ENCODE results near the gene PHACTR4. TPM values are rescaled to one million over a fixed set of nuclear protein-coding genes. Genes with fewer than 3 reads are reported as not detected.
"Not testable (repeated sequence)": the region's sequence is repeated elsewhere in the genome, so short reads cannot be mapped to it uniquely, and the experiment has no call there.

The PHACTR4 gene
- total RNA-seq, 3 donors from 2014 or later: 47.6 to 62.3 (median 54.8) TPM

GRCh38 chr1:28341591-28341990 is 27.9 kb upstream of the PHACTR4 start:
- DNase-seq (no peak), ATAC-seq (no peak)
- TF ChIP-seq, protein P1, sequence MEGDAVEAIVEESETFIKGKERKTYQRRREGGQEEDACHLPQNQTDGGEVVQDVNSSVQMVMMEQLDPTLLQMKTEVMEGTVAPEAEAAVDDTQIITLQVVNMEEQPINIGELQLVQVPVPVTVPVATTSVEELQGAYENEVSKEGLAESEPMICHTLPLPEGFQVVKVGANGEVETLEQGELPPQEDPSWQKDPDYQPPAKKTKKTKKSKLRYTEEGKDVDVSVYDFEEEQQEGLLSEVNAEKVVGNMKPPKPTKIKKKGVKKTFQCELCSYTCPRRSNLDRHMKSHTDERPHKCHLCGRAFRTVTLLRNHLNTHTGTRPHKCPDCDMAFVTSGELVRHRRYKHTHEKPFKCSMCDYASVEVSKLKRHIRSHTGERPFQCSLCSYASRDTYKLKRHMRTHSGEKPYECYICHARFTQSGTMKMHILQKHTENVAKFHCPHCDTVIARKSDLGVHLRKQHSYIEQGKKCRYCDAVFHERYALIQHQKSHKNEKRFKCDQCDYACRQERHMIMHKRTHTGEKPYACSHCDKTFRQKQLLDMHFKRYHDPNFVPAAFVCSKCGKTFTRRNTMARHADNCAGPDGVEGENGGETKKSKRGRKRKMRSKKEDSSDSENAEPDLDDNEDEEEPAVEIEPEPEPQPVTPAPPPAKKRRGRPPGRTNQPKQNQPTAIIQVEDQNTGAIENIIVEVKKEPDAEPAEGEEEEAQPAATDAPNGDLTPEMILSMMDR (IDR thresholded peaks at IDR 0.05): no peak
- Histone ChIP-seq H3K4me1 (ENCODE audit: low read depth) (no peaks in the 10 kb centered on the region), H3K4me3 (no peak overlapping the region), H3K9me3 (no peaks in the 10 kb centered on the region), H3K36me3 (ENCODE audit: low read depth) (no peaks in the 10 kb centered on the region)
- intact Hi-C loops (cut with DNase I, micrococcal nuclease): no loop called here

DNA sequence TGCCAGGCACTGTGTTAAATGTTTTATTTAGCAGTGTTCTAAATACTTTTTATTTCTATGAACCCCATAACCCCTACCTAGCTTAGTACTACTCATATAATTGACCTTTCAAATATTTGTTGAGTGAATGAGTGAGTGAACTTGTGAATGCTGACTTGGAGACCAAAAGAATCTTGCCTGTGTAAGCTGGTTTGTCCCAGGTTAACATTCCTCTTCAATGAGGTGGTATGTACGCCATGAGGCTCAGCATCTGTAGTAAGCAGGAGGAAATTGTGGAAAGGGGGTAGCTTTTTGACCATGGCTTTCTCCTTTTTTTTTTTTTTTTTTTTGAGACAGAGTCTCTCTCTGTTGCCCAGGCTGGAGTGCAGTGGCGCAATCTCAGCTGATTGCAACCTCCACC is 26.1 kb upstream of the PHACTR4 start:
- H3K4me1 ChIP-seq (ENCODE audit: low read depth): no peaks in the 10 kb centered on the region
- no peak overlapping the region for H3K4me3 ChIP-seq
- TF ChIP-seq, protein P1 (IDR thresholded peaks at IDR 0.05): no peak
- ATAC-seq: no peak
- intact Hi-C loops (cut with DNase I, micrococcal nuclease): no loop called here
- no peaks in the 10 kb centered on the region for H3K9me3 ChIP-seq
- no peaks in the 10 kb centered on the region for H3K36me3 ChIP-seq (ENCODE audit: low read depth)
- no peak for DNase-seq

DNA sequence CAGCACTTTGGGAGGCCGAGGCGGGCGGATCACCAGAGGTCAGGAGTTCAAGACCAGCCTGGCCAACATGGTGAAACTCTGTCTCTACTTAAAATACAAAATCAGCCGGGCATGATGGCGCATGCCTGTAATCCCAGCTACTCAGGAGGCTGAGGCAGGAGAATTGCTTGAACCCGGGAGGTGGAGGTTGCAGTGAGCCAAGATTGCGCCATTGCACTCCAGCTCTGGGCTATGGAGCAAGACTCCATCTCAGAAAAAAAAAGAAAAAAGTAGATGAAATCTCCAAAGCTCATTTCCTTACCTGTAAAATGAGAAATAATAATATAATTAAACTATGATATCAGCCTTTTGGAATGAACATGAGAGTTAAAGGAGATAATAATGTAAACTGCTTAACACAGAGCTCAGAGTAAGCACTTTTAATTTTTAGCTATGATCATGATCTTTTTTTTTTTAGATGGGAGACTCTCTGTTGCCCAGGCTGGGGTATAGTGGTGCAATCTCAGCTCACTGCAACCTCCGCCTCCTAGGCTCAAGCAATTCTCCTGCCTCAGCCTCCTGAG is 16.2 kb upstream of the PHACTR4 start:
- peak in 1 of 3 donors; percentile 14 for DNase-seq
- H3K36me3 ChIP-seq (ENCODE audit: low read depth); H3K4me3 ChIP-seq; intact Hi-C loops (cut with DNase I, micrococcal nuclease); H3K4me1 ChIP-seq (ENCODE audit: low read depth); ATAC-seq; H3K9me3 ChIP-seq: not testable (repeated sequence)

DNA sequence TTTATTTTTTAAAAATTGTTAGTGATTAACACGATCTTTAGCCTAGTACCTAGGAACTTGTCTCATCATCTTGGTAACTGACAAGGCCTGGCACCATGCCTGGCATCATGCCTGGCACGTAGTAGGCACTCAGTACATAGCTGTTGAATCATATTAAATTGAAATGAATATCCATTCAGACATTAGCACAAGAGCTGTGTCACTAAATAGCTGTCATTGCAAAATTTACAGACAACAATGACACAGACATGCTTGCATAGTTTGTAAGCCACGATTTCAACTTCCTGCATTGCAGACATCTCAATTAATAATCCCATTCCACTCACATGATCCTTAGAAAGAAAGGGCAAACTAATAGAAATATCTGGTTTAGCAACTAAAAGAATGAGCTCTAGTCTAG is 15.4 kb upstream of the PHACTR4 start:
- no peaks in the 10 kb centered on the region for H3K9me3 ChIP-seq
- ATAC-seq (no peak), DNase-seq (peak in 1 of 3 donors; percentile 3)
- no peak overlapping the region for H3K4me3 ChIP-seq
- H3K4me1 ChIP-seq (ENCODE audit: low read depth): no peaks in the 10 kb centered on the region
- intact Hi-C loops (cut with DNase I, micrococcal nuclease): no loop called here
- H3K36me3 ChIP-seq (ENCODE audit: low read depth): no peaks in the 10 kb centered on the region
- TF ChIP-seq, protein P1 (IDR thresholded peaks at IDR 0.05): no peak

- Histone ChIP-seq H3K4me1 (ENCODE audit: low read depth) (no peaks in the 10 kb centered on the region), H3K36me3 (ENCODE audit: low read depth) (no peaks in the 10 kb centered on the region), H3K4me3 (no peak overlapping the region), H3K9me3 (no peaks in the 10 kb centered on the region)
- no peak for ATAC-seq
- intact Hi-C loops (cut with DNase I, micrococcal nuclease): no loop called here
- TF ChIP-seq, protein P1 (IDR thresholded peaks at IDR 0.05): no peak
- no peak for DNase-seq
Measured at GRCh38 chr1:28358716-28359115, 10.8 kb upstream of the PHACTR4 start.

DNA sequence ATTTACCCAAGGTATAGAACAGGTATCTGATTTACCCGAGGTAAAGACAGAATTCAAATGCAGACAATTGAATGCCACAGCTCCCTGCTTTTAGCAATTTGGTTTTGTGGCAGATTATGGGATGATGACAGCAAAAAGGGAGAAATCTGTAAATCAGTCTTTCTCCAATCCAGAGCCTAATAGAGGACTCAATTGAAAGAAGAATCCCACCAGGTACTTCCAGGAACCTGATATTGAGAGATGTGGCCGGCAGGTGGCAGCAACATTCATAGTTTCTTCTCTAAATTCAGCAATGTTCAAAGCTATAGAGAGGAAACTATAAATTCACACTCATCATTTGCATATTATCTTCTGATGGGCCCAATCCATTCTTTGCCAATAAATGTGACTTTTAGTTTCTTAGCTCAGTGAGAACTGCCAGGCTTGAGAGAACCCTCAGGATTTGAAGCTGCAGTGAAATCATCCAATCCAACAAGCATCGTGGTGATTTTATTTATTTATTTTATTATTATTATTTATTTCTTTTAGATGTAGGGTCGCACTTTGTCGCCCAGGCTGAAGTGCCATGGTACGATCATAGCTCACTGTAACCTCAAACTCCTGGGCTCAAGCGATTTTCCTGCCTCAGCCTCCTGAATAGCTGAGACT is 9.8 kb upstream of the PHACTR4 start:
- intact Hi-C loops (cut with DNase I, micrococcal nuclease): no loop called here
- DNase-seq (peak in 2 of 3 donors; percentile 78 to 93), ATAC-seq (peak; percentile 73)
- no peaks in the 10 kb centered on the region for H3K9me3 ChIP-seq
- H3K36me3 ChIP-seq (ENCODE audit: low read depth): no peaks in the 10 kb centered on the region
- no peak overlapping the region for H3K4me3 ChIP-seq
- no peaks in the 10 kb centered on the region for H3K4me1 ChIP-seq (ENCODE audit: low read depth)
- TF ChIP-seq, protein P1 (IDR thresholded peaks at IDR 0.05): peak; percentile 26
